ENCODE results near the gene DCAF8L2. TPM values are rescaled to one million over a fixed set of nuclear protein-coding genes. Genes with fewer than 3 reads are reported as not detected.

The DCAF8L2 gene
- total and polyA plus RNA-seq, 2 of the 13 experiments (the other 11 are each of a cell fraction or from before 2014, with no cell fraction given) = not detected

DNA sequence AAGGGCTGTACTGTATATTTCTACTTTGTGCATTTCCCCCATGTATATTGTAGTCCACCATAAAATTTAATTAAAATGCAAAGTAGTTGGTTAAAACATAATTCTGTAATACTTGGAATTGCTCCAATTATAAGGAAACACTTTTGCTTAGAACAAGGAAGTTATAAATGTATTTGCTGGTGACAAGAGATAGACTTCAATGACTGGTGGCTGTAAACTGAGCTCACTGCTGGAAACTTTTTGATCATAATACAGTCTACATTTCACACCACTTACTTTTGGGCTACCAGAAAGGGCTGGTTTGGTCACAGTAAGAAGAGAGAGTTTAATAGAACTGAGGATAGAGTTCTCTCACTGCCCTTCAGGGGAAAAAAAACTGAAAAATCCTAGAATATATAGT is 32.7 kb downstream of the DCAF8L2 start:
- no peaks in the 10 kb centered on the region for H4K20me1 ChIP-seq (ENCODE audit: insufficient read depth, low read length)
- H3K27me3 ChIP-seq (ENCODE audit: control insufficient read depth in 1 of 2, insufficient read depth in 2 of 2, low read length in 2 of 2) = no peaks in the 10 kb centered on the region
- no peak for DNase-seq (ENCODE audit: low spot score)
- TF ChIP-seq FOXM1 (CRISPR knock-in tag; IDR thresholded peaks at IDR 0.05) (no peak), GZF1 (CRISPR knock-in tag; IDR thresholded peaks at IDR 0.05) (no peak), SMARCE1 (IDR thresholded peaks at IDR 0.05; ENCODE audit: borderline replicate concordance) (no peak), BRCA1 (CRISPR knock-in tag; IDR thresholded peaks at IDR 0.05) (no peak), NFATC3 (CRISPR knock-in tag; IDR thresholded peaks at IDR 0.05) (no peak), MZF1 (CRISPR knock-in tag; IDR thresholded peaks at IDR 0.05; ENCODE audit: borderline replicate concordance) (no peak)
- H3K4me3 ChIP-seq (replicated peaks in 1 of 3; ENCODE audit: insufficient read depth in 1 of 3, low read depth in 2 of 3, low read length in 3 of 3) = no peak overlapping the region
- H3K9ac ChIP-seq (ENCODE audit: insufficient read depth, low read depth, low read length) = no peak overlapping the region
- FAIRE-seq = no peak
- no peak for ATAC-seq
- H3K4me2 ChIP-seq (ENCODE audit: low read depth, low read length) = no peak overlapping the region
- POLR2A ChIA-PET = no interaction called here
- no peaks in the 10 kb centered on the region for H3K79me2 ChIP-seq (ENCODE audit: insufficient read depth, low read length)
- no peaks in the 10 kb centered on the region for H3K9me3 ChIP-seq (ENCODE audit: low read length)
- H3K27ac ChIP-seq (ENCODE audit: extremely low read length, insufficient read depth, low read length) = no peak overlapping the region
- no peaks in the 10 kb centered on the region for H3K36me3 ChIP-seq (replicated peaks in 1 of 2; ENCODE audit: control insufficient read depth in 1 of 2, insufficient read depth in 2 of 2, low read length in 2 of 2)
- H3K4me1 ChIP-seq (ENCODE audit: insufficient read depth, low read length) = no peaks in the 10 kb centered on the region
- intact Hi-C loops (cut with micrococcal nuclease; ENCODE audit: unreplicated experiment) (no loop called here), in situ Hi-C loops (cut with HindIII; ENCODE audit: extremely low pct_ligation_motif_present, low pct_unique_long_range_greater_than_20kb) (no loop called here)
- BruUV-seq (replicated peaks) = no TSS peak
- CTCF ChIA-PET (ENCODE audit: low intra/inter-chr PET ratio, low total read pairs) = no interaction called here
- H2AFZ ChIP-seq (ENCODE audit: low read length) = no peak overlapping the region

DNA sequence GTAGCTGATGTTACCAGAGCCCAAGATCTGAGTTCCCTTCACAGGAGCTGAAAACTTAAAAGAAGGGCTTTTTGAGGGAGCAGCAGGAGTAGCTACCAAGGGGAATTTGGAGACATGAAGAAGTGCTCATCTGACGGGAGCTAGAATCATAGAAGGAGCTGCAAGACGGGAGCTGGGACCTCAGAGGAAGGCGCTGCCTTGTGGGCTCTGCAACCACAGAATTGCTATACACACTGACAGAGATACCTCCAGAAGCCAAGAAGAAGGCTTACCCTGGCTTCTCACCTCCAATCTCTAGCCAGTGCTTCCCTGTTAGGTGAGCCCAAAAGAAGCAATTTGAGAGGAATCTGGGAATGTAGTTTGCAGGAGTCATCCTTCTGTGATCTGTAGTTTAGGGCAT is 35.9 kb downstream of the DCAF8L2 start:
- 29% methylated on average over 3 of the region's 3 CpGs for WGBS (ENCODE audit: low lambda C conversion rate)
- no peaks in the 10 kb centered on the region for H3K36me3 ChIP-seq (replicated peaks in 1 of 2; ENCODE audit: control insufficient read depth in 1 of 2, insufficient read depth in 2 of 2, low read length in 2 of 2)
- H3K9me3 ChIP-seq (ENCODE audit: low read length) = no peaks in the 10 kb centered on the region
- H4K20me1 ChIP-seq (ENCODE audit: insufficient read depth, low read length) = no peaks in the 10 kb centered on the region
- TF ChIP-seq HIC2 (CRISPR knock-in tag; IDR thresholded peaks at IDR 0.05; ENCODE audit: low read depth) (no peak), CHD2 (IDR thresholded peaks at IDR 0.05; ENCODE audit: low read depth, low read length) (no peak), ZNF484 (CRISPR knock-in tag; IDR thresholded peaks at IDR 0.05; ENCODE audit: borderline replicate concordance, low read depth) (no peak), ZNF3 (CRISPR knock-in tag; IDR thresholded peaks at IDR 0.05) (no peak), XBP1 (CRISPR knock-in tag; IDR thresholded peaks at IDR 0.05) (no peak), MAF1 (CRISPR knock-in tag; IDR thresholded peaks at IDR 0.05; ENCODE audit: borderline replicate concordance) (no peak), IRX3 (CRISPR knock-in tag; IDR thresholded peaks at IDR 0.05; ENCODE audit: borderline replicate concordance, low read depth) (no peak), ZXDC (CRISPR knock-in tag; IDR thresholded peaks at IDR 0.05) (no peak)
- TF ChIP-seq, protein P1, sequence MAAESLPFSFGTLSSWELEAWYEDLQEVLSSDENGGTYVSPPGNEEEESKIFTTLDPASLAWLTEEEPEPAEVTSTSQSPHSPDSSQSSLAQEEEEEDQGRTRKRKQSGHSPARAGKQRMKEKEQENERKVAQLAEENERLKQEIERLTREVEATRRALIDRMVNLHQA (CRISPR knock-in tag; IDR thresholded peaks at IDR 0.05) = no peak
- DNase-seq (ENCODE audit: low spot score) (no peak), FAIRE-seq (no peak), ATAC-seq (no peak)
- ChIA-PET CTCF (ENCODE audit: low intra/inter-chr PET ratio, low total read pairs) (no interaction called here), POLR2A (no interaction called here)
- H3K27me3 ChIP-seq (ENCODE audit: control insufficient read depth in 1 of 2, insufficient read depth in 2 of 2, low read length in 2 of 2) = no peaks in the 10 kb centered on the region
- H3K79me2 ChIP-seq (ENCODE audit: insufficient read depth, low read length) = no peaks in the 10 kb centered on the region
- no peak overlapping the region for H3K4me2 ChIP-seq (ENCODE audit: low read depth, low read length)
- H3K27ac ChIP-seq (ENCODE audit: extremely low read length, insufficient read depth, low read length) = no peak overlapping the region
- no peak overlapping the region for H3K4me3 ChIP-seq (replicated peaks in 1 of 3; ENCODE audit: insufficient read depth in 1 of 3, low read depth in 2 of 3, low read length in 3 of 3)
- no peak overlapping the region for H3K9ac ChIP-seq (ENCODE audit: insufficient read depth, low read depth, low read length)
- no TSS peak for BruUV-seq (replicated peaks)
- no peak overlapping the region for H2AFZ ChIP-seq (ENCODE audit: low read length)
- intact Hi-C loops (cut with micrococcal nuclease; ENCODE audit: unreplicated experiment) (no loop called here), in situ Hi-C loops (cut with HindIII; ENCODE audit: extremely low pct_ligation_motif_present, low pct_unique_long_range_greater_than_20kb) (no loop called here)
- H3K4me1 ChIP-seq (ENCODE audit: insufficient read depth, low read length) = no peaks in the 10 kb centered on the region

Data from HepG2 (cell line).